Measurements from ENCODE around the gene LRP2BP. TPM values are rescaled to one million over a fixed set of nuclear protein-coding genes. Genes with fewer than 3 reads are reported as not detected.
A peak's percentile ranks its signal among the peaks of the same experiment; 100 is the strongest.

LRP2BP gene
- under 1 TPM; 0.22 to 0.78 (median 0.34) TPM for polyA plus RNA-seq

DNA sequence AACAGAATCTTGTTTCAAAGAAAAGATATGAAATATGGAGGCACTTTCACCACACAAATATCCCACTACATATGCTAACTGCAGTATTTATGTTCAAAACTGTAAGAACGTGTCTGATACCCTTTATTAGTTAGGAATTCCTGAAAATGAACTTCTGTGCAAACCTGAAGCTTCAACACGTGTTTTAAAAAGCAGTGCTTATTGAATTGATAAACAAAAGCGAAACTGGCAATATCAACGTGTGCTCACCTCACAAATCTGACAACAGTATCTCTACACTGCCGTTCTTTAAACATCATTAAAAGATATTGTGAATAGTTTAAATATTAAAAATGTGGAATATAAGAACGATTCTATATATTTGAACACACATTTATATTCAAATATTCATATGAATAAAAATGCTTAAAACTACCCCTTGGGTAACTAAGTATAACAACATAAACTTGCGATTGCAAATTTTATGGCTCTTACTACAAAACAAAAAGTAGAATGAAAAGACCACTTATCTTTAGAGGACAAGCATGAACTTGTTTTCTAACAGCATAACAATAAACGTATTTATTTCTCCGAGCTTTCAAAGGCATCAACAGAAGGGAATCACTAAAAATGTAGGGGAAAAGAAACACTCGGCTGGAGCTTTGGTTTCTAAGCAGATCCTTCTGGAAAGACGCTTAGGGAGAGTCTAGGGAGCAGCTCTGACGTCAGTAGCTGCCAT is at the start of gene LRP2BP:
TSS of gene LRP2BP (minus strand) at position 687 of the 718 bp plus-strand sequence. CDS start 17,738 bp downstream, outside the sequence.
- 3 to 7% (median 4%) methylated on average over 12 of the region's 12 CpGs for WGBS, 3 donors
- peak within 1 kb of the TSS; percentile 98 for H3K27ac ChIP-seq (ENCODE audit: low read depth, low read length)

DNA sequence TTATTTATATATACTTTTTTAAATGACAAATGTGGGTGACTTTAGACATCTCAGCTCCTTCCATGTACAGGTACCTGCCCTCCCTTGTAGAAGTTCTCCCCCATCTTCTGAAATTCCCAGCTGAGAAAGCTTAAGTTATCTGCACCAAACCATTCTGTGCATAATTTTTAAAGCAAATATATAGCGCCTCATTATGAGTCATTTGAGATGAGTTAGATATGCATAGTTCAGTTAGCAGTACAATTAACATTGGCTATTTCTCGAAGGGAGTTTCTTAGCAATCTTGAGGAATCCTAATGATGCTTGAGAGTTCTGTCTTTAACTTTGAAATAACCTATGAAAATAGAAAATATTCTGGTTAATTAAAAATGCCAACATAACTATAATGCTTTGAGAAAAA is 49.5 kb upstream of the LRP2BP start:
- no peak overlapping the region for H3K27ac ChIP-seq (ENCODE audit: low read depth, low read length)
- WGBS, 3 donors, result 87 to 96% (median 93%) methylated on average over 2 of the region's 2 CpGs

DNA sequence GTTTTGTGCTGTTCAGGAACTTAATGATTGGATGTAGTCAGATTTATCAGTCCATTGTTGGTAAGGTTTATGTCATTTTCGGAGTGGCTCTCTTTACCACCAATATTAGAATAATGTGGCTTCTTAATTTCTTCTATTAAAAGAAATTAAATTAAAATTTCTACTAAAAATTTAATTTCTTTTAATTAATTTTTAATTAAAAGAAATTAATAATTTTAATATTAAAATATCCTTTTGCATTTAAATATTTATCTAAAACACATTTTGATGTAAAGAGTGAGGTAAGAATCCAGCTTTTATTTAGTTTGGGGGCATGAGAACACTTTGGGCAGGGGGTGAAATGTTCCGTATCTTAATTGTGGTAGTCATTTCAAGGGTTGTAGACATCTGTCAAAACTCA is 45.8 kb upstream of the LRP2BP start:
- WGBS, 3 donors, result 94 to 95% (median 94%) methylated on average over 2 of the region's 2 CpGs
- H3K27ac ChIP-seq (ENCODE audit: low read depth, low read length), result no peak overlapping the region

DNA sequence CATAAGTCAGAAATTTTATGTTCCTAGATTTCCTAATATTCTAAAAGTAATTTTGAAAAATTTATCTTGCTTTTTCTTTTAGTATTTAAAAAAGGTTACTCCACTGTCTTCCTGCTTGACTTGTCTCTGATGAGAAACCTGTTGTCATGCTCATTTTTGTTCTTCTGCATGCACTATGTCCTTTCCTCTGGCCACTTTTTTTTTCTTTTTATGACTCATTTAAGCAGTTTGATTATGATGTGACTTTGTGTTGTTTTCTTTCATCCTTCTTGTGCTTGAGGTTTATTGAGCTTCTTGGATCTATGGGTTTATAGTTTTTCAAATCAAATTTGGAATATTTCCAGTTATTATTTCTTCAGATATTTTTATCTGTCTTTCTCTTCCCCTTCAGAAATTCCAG is 42.1 kb upstream of the LRP2BP start:
- H3K27ac ChIP-seq (ENCODE audit: low read depth, low read length), result no peak overlapping the region

DNA sequence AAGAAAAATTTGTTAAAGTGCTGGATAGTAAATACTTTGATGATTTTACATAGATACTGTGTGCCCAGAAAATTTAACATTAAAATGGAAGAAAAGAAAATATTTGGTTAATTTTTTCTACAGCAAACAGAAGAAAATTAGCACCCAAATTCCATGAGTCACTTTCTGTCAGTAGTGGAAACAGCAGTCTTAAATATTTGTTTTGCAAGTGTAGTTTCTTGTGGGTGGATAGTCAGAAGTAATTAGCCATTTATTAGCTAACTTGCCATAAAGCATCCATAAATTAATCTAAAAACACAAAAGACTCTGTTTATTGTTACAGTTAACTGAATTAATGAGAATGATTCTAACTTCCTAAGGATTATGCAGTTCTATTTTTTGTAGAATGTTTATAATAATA is 39.7 kb upstream of the LRP2BP start:
- no peak overlapping the region for H3K27ac ChIP-seq (ENCODE audit: low read depth, low read length)

DNA sequence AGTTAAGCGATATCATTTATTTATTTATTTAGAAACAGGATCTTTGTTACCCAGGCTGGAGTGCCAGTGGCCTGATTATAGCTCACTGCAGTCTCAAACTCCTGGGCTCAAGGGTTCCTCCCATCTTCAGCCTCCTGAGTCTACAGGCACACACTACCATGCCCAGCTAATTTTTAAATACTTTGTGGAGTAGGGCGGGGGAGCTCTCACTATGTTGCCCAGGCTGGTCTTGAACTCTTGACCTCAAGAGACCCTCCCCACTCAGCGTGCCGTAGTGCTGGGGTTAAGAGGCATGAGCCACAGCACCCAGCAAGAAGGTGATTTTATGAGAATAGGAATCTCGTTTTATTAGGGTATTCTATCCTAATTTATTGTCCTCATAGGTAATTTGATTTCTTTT is 33.9 kb upstream of the LRP2BP start:
- no peak overlapping the region for H3K27ac ChIP-seq (ENCODE audit: low read depth, low read length)
- 61 to 66% (median 62%) methylated on average over 5 of the region's 5 CpGs for WGBS, 3 donors

DNA sequence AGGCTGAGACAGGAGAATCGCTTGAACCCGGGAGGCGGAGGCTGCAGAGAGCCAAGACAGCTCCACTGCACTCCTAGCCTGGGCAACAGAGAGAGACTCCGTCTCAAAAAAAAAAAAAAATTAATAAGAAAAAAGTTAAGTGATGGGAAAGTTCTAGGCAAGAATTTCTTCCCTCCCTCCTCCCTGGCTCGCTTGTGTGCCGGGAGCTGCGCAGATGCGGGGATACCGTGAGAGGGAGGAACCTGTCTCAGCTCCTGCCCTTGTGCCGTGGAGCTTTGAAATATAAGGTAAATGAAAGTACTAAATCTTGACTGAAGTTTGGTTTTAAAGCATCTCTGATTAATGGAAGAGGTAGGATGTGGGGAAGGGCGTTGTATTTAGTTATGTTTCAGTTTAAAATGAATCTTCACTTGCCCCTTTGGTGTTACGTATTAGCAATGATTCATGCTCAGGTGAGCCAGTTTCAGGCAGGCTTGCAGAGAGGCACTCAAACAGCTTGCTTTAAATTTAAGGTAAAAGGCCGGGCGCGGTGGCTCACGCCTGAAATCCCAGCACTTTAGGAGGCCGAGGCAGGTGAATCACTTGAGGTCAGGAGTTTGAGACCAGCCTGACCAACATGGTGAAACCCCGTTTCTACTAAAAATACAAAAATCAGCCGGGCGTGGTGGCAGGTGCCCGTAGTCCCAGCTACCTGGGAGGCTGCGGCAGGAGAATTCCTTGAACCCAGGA is 31.4 kb upstream of the LRP2BP start:
- 85 to 92% (median 89%) methylated on average over 22 of the region's 22 CpGs for WGBS, 3 donors
- H3K27ac ChIP-seq (ENCODE audit: low read depth, low read length), result no peak overlapping the region

DNA sequence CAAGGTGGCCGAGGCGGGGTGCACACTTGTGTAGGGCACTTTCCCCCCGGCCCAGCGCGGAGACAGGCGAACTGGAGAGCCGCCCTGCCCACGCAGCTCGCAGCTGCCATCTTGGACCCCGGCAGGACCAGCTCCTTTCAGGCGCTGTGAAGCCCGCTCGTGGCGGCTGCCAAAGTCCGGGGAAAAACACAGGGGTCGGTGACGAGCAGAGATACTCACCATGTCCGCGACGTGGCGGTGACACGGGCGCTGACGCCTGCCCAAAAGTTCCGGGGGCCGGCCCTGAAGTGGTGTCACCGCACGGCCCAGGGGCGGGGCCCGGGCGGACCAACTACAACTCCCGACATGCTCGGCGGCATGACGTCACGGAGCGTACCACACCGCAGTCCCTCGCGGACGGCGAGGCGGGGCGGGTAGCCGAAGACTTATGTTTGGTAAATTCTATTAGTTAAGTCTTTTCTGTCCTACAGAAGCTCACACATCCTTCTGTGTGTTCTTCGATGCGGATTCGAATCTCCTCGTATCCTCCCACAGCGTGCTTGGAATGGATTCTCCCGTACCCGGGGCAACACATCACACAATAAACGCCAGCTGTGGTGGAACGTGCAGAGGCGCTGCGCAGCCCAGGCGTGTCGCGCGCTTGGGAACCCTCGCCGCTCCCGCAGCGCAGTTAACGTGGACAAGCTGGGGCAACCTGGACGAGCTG is 30.1 kb upstream of the LRP2BP start, which contains the start of gene UFSP2:
TSS of gene UFSP2 (minus strand) at position 318 of the 706 bp plus-strand sequence. CDS start at position 222, 96 bp downstream.
- WGBS, 3 donors, result 0% methylated on average over 66 of the region's 66 CpGs
- H3K27ac ChIP-seq (ENCODE audit: low read depth, low read length), result peak within 1 kb of the TSS; percentile 9

DNA sequence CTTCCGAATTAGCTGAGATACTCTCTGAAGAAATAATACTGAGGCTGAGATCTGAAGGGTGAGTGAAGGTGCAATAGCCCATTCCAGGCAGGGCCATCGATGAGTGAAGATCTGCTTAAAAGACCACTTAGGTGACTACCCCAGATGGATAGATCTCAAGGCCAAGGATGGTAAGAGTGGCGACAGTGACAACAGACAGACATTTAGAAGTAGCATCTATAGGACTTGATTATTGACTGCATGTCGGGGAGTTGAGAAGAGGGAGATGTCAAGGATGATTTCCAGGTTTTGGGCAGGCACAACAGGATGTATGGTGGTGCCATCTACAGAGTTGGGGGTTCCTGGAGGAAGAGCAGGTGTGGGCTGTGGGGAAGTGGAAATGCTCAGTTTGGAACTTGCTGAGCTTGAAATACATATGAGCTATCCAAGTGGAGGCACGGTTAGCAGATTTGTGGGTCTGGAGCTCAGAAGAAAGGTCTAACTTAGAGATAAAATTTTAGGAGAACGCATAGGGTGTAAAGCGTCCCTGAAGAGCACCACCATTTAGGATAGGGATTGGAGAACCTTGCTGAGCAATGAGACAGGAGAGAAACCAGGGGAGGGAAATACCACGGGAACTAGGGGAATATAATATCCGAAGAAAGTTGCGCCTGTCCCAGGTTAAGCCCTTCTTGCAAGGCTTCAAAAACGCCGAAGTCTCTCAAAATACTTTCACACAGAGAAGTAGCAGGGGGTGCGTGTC is 29.4 kb upstream of the LRP2BP start:
- WGBS, 3 donors, result 11 to 16% (median 14%) methylated on average over 13 of the region's 13 CpGs

DNA sequence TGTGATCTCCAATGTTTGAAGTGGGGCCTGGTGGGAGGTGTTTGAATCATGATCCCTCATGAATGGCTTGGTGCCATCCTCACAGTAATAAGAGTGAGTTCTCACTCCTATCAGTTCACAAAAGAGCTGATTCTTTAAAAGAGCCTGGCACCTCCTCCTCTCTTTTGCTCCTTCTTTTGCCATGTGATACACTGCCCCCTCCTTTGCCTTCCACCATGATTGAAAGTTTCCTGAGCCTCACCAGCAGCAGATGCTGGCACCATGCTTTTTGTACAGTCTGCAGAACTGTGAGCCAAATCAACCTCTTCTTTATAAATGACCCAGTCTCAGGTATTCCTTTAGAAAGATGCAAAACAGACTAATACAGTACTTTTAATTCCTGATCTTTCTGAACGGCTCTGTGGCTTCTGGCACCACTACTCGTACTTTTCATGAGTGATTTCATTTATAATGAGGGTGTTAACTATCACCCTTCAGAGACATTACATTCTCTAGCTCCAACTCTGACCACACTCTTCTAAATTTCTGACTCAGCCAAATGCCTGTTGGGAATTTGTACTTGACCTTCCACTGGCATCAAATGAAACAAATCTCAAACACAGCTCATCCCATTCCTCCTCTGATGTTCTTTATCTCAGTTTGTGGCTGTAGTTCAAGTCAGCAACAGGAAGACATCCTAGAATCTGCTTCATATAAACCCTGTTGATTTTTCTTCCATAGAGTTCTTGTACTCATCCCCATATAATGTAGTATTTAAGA is 25.8 kb upstream of the LRP2BP start:
- 56 to 78% (median 65%) methylated on average over 2 of the region's 2 CpGs for WGBS, 3 donors
- no peak overlapping the region for H3K27ac ChIP-seq (ENCODE audit: low read depth, low read length)

More for the DNA sequence above, 29.4 kb upstream of the LRP2BP start:
- H3K27ac ChIP-seq (ENCODE audit: low read depth, low read length), result peak overlapping the region; percentile 9

DNA sequence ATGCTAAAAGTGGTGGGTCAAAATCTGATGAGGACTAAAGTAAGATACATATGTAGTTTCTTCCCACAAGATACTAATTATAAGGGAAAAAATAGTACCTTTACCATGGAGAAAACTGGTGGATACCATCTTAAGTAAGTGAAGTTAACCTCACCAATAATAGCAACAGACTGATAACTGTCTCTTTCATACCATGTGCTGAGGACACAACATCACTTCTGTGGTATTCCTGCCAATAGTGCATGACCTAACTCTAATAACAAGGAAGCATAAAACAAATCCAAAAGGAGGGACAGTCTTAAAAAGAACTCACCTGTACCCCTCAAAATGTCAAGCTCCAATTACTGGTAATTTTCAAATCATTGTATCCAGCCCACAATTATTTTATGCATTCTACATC is 21.2 kb upstream of the LRP2BP start:
- no peak overlapping the region for H3K27ac ChIP-seq (ENCODE audit: low read depth, low read length)

DNA sequence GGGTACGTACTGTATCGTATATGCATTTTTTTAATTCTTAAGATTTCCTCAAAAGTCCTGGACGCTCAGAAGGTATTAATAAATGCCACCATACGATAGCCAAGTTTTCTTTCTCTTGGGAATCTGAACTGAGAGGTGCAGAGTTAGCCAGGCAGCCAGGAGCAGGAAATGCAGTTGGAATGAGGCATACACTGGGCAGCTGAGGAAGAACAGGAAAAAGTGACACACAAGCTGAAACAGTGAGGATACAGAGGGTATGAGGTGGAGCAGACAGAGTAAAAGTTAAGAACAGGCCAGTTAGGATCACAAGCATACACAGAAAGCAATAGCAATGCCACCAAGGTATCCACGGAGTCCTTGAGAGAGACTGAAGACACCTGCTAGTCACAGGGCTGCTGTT is 16.7 kb upstream of the LRP2BP start:
- no peak overlapping the region for H3K27ac ChIP-seq (ENCODE audit: low read depth, low read length)
- 79 to 88% (median 81%) methylated on average over 5 of the region's 5 CpGs for WGBS, 3 donors

DNA sequence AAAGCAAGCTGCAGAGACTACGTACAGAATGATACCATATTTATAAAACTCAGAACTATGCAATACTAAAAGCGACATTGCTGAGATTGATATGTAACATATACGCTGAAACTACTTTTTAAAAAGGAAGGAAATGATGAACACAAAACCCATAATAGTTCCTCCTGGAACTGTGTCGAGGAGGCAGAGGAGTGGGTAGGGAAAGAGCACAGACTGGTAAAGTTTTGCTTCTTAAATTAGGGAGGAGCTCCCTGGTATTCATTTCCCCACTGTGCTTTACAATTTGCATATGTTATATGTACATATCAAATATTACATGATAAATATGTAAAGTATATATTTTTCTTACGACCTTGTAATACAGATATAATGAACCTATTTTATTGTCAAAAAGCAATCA is 16.1 kb upstream of the LRP2BP start:
- no peak overlapping the region for H3K27ac ChIP-seq (ENCODE audit: low read depth, low read length)
- WGBS, 3 donors, result 60 to 86% (median 69%) methylated on average over 5 of the region's 5 CpGs

DNA sequence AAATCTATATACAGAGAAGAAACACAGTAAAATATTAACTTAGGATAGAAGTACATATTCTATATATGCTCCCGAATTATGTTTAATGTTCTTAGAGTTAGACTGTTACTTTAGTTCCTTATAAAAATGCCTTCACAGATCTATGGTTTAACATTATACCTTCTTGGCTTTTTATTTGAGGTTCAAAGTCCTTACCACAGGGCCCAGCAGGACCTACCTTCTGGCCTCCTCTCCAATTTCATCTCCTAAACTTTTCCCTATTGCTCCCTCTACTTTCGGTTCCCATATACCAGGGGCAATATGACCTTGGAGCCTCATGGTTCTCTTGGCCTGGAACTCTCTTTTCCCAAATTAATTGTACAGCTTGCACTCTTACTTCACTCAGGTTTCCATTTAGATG is 12.7 kb upstream of the LRP2BP start:
- WGBS, 3 donors, result 90 to 95% (median 92%) methylated on average over 2 of the region's 2 CpGs
- H3K27ac ChIP-seq (ENCODE audit: low read depth, low read length), result no peak overlapping the region

DNA sequence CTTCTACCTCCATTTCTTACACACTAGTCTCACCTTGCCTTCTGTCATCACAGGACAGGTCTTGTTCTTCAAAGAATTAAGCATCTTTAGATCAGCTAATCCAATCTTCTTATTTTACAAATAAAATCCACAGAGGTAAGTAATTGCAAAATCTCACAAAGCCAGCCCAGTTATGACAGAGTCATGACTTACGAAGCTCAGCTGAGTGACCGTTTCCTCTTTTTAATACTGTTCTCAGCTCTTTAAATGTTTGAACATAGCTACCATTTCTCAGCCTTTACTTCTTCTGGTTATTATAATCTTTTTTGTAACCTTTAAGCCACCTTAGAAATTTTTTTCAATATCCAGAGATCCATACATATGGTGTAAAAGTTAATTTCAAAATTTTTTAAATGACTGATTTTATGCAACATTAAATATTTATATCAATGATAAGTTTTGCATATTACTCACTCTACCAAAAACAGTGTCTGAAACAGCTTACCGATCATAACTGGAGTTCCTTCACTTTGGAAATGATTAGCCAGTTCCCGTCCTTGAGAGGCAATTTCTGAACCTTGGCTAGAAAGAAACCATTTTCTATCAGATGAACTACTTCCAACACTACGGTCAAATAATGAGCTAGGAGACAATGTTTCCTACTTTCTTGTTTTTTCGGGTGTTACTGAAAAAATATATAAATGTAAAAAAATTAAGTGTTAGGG is 9.7 kb upstream of the LRP2BP start:
- H3K27ac ChIP-seq (ENCODE audit: low read depth, low read length), result no peak overlapping the region
- 56 to 86% (median 84%) methylated on average over 6 of the region's 6 CpGs for WGBS, 3 donors

DNA sequence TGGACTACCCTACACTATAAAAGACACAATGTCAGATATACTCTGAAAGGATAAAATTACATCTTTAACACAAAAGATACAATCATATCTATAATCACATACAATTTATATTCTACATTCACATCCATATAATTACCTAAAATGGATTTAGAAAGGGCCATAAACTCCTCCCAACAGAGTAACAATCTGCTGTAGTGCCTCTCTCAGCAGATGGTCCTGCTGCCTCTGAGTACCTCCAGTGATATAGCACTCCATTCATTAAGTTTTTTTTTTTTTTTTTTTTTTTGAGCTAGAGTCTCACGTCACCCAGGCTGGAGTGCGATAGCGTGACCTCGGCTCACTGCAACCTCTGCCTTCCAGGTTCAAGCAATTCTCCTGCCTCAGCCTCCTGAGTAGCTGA is 8.3 kb upstream of the LRP2BP start:
- WGBS, 3 donors, result 97 to 98% (median 97%) methylated on average over 4 of the region's 4 CpGs
- H3K27ac ChIP-seq (ENCODE audit: low read depth, low read length), result no peak overlapping the region

DNA sequence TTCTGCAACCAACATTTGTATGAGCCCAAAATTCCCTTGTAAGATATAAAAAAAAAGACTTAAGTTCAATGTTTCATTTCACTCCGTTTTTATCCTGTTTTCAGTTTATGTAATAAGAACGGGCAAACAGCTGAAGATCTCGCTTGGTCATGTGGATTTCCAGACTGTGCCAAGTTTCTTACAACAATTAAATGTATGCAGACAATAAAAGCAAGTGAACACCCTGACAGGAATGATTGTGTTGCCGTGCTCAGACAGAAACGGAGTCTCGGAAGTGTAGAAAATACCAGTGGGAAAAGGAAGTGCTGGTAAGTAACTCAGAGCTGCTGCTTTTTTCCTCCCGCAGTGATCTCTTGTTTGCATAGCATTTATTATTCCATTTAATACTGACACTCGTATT is 3.7 kb upstream of the LRP2BP start:
- 29 to 75% (median 69%) methylated on average over 8 of the region's 8 CpGs for WGBS, 3 donors

DNA sequence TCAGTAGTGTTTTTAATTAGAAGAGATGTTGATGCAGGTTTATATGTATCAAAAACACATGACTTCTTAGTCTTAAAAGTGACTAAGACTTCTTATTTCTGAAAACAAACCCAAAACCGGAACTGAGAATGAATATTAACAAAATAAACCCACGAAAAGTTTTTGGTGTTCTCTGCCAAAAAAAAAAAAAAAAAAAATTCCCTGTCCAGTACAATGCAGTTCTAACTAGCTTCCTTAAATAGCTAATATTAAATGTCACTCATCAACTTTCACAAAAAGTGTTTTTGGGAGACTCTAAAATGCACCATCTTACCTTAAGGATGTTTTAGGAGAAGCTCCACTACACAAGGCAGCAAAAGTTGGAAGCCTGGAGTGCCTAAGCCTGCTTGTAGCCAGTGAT is 2.9 kb upstream of the LRP2BP start:
- no peak overlapping the region for H3K27ac ChIP-seq (ENCODE audit: low read depth, low read length)
- 34 to 40% (median 40%) methylated on average over 2 of the region's 2 CpGs for WGBS, 3 donors

More for the DNA sequence above, 3.7 kb upstream of the LRP2BP start:
- no peak overlapping the region for H3K27ac ChIP-seq (ENCODE audit: low read depth, low read length)

All from adipose tissue (tissue), 3 donors.